Hematopoietic multipotent progenitor cell treated with erythropoietin and hydrocortisone succinate and interleukin-3 and kit ligand, for 4 days (in vitro differentiated cells): Measurements from ENCODE around the gene NME4.
"Not testable (repeated sequence)": the region's sequence is repeated elsewhere in the genome, so short reads cannot be mapped to it uniquely, and the experiment has no call there.

Source experiments
- DNase-seq: peaks from one replicate; pipeline ENCODE4 v3.0.0-alpha.2; 2015

Gene NME4

DNA sequence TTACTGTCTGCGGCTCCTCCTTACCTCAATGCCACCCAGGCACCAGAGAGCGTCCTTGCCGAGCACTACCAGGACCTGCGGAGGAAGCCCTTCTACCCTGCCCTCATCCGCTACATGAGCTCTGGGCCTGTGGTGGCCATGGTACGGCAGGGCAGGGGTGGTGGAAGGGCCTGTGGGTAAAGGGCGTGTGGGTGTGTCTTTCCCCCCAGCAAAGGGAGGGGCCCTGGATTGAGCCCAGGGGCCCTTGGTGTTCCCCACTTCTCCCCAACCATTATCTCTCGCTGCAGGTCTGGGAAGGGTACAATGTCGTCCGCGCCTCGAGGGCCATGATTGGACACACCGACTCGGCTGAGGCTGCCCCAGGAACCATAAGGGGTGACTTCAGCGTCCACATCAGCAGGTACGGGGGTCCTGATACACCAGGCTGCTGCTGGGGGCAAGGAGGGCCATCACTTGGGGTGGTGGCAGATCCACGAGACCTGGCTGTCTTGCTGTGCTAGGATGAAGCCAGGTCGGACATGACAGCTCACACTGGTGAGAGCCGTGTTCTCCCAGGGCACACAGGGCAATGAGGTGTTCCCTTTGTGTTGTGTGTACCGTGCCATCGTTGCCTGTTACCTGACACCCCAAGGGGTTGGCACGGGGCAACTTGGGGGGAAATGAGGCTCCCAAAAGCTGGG is 2.5 kb downstream of the NME4 start:
- DNase-seq, result peak; percentile 89

DNA sequence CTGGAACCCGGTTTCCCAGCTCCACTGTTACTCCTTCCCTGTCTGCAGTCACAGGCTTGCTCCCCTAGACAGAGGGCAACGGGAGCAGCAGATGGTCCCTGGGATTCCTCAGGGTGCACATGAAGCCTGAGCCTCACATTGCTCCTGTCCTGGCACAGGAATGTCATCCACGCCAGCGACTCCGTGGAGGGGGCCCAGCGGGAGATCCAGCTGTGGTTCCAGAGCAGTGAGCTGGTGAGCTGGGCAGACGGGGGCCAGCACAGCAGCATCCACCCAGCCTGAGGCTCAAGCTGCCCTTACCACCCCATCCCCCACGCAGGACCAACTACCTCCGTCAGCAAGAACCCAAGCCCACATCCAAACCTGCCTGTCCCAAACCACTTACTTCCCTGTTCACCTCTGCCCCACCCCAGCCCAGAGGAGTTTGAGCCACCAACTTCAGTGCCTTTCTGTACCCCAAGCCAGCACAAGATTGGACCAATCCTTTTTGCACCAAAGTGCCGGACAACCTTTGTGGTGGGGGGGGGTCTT is 3.1 kb downstream of the NME4 start:
- peak; percentile 50 for DNase-seq

DNA sequence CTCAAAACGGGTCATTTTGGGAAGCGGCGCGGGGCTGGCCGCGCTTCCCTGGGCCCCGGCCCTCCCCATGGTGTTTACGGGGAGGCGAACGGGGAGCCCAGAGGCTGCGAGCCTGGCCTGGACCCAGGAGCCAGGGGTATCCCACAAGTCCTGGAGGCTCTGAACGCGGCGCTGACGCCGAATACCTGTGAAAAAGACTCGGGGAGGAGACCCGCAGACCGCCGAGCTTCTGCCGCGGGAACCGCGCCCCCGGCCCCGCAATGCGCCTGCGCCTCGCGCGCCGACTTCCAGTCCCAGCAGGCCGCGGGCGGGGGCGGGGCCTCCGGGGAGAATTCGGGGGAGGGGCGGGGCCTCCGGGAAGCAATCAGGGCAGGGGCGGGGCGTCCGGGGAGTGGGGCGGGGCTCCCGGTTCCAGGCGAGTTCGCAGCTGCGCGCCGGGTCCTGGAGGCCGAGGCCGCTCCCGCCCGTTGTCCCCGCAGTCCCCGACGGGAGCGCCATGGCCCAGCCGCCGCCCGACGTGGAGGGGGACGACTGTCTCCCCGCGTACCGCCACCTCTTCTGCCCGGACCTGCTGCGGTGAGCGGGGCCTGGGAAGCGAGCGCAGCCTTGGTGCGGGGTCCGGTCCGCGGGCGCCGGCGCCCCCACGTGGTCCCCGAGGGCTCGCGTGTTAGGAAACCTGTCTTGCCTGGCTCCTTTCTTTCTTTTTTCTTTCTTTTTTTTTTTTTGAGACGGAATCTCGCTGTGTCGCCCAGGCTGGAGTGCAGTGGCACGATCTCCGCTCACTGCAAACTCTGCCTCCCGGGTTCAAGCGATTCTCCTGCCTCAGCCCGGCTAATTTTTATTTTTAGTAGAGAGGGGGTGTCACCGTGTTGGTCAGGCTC is 4.7 kb downstream of the NME4 start, which contains the start of gene DECR2:
DECR2 (plus strand) TSS at position 418 of the 881 bp plus-strand sequence; CDS start at position 497, 79 bp downstream.
- peak; percentile 97 for DNase-seq

DNA sequence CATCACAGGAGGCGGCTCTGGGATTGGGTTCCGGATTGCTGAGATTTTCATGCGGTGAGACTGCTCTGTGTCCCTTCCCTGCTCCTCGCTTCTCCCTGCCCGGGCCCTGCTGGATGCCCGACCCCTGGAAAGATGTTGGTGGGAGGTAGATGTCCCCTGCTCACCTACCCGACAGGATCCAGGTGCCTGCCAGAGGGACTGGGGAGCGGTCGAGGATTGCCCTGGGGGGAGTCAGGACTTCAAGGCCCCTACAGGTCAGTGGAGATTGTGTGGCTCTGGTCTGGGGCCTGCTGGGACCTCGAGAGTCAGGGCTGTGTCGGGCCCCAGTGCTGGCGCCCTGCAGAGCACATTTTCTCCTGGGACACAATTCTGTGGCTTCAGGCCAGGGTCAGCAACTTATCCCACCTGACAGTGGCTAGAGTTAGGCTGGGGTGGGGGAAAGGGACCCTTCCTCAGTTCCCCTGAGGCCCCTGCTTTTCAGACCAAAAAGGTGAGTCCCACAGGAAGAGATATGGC is 8.0 kb downstream of the NME4 start:
- DNase-seq, result no peak

DNA sequence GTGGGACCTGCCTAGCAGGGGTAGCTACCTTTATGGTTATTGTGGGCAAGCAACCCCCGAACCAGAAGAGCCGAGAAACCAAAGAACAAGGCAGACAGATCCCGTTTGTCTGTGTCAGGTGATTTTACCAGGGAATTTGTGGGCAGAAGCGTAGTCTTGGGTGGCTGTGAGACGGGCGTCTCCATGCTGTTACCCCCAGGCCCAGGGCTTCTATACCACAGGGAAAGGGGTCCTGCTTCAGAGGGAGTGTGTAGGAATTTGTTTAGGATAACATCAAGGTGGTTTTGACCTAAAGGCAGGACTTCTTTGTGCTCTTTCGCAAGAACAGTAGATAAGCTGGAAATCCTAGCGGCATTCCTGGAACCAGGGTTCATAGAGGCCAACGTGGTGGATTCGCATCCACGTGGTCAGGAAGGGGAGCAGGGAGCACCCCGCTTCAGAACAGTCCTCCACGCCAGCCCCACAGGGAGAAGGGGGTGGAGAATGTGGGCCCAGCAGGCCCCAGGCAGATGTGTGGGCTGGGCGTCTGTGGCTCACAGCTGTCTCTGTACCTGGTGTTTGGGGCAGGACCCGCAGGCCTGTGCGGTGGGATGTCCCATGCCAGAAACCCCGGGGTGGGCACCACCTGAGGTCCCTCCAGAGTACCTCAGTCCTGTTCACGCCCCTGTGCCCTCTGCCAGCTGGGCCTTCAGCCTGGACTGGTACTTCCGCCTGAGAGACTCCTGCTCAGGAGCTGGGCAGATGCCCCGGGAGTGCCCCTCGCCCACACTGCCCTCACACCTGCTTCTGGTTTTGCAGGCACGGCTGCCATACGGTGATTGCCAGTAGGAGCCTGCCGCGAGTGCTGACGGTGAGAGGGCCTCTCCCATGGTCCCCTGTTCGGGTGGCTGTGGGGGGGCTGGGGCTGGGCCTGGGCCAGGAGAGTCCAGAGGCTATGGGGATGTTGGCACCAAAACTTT is 8.8 kb downstream of the NME4 start:
- DNase-seq, result no peak

DNA sequence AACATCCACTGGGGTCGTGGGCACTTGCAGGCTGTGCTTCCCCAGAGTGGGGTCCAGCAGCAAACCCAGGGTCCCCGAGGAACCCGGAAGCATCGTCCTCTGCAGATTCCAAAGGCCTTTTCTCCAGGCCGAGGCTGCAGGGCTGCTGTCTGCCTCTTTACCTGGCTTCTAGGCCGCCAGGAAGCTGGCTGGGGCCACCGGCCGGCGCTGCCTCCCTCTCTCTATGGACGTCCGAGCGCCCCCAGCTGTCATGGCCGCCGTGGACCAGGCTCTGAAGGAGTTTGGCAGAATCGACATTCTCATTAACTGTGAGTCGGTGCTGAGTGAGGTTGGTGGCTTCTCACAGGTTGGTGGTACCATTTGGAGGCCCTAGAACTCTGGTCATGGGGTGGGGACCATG is 10.3 kb downstream of the NME4 start:
- no peak for DNase-seq

DNA sequence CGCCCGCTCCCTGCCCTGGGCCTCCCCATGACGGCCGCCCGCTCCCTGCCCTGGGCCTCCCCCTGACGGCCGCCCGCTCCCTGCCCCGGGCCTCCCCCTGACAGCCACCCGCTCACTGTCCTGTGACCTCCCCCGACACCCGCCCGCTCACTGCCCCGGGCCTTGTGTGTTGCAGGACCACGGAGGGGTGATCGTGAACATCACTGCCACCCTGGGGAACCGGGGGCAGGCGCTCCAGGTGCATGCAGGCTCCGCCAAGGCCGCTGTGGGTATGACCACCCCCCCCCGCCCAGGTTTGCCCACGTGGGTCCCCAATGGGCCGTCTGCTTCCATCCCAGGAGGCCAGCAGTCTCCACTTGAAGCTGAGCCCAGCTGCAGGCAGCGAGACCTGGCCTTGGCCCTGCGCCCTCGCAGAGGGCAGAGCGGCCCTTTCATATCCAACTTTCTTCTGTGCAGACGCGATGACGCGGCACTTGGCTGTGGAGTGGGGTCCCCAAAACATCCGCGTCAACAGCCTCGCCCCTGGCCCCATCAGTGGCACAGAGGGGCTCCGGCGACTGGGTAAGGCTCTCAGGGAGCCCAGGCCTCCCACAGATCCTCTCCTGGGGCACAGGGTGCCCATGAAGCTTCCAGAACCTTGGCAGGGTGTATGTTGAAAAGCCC is 13.6 kb downstream of the NME4 start:
- no peak for DNase-seq

DNA sequence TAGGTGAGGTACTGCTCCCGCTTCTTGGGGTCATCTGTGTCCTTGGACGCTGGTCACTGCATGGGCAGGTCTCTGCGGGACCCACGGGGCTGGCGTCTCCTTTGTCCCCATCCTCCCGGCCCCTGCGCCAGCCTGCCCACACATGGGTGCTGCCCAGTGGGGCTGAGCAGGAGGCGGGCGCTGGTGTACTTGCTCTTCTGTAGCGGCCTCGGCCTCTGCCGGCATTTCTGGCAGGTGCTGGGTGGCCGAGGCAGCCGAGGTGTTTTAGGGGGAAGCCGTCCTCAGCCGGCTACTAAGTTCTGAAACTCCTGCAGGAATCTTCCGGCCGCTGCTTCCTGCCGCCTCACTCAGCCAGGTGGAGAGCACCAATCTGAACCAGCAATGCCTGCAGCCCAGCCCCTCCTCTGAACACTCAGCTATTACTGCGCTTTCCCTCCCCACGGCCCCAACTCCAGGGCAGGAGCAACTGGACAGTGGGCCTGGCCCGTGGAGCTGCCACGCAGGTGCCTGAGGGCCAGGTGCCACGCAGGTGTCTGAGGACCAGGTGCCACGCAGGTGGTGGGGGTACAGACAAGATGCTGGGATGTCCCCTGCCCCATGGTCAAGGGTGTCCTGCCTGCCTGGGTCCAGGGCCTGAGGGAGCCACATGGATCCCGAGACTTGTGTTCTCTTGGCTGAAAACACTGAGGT is 14.7 kb downstream of the NME4 start:
- DNase-seq, result no peak

DNA sequence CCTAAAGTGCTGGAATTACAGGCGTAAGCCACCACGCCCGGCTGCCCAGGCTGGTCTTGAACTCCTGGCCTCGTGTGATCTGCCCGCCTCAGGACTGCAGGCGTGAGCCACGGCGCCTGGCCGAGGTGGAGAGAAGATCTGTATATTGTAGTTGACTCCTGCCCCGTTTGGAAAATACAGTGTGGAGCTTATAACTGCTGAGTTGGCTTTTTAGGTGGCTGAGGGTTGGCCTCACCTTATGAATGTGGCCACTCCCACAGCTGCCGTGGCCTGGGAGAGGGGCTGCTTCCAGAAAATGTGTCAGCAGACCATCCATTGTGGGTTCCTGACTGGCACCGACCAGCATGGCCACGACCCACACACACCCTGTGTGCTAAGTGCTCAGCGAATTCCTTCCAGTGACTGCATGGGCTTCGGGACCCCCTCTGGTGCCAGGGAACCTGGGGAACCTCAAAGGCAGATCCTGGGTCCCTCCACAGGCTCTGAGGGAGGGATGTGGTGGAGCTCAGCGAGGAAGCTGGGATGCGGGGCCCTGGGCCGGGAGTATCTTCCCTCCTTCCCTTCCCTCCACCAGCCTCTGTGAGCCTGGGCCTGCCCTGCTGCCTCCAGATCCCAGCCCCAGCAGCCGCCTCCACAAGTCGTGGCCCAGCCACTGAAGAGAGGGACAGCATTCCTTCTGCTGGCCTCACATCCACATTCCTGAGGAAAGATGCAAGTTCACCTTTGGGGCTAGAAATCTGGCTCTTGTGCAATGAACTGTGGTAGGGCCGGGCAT is 17.6 kb downstream of the NME4 start:
- DNase-seq, result no peak

DNA sequence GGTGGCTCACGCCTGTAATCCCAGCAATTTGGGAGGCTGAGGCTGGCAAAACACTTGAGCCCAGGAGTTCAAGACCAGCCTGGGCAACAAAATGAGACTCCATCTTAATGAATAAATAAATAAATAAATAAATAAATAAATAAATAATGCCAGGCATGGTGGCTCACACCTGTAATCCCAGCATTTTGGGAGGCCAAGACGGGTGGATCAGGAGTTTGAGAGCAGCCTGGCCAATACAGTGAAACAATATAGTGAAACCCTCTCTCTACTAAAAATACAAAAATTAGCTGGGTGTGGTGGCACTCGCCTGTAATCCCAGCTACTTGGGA is 18.1 kb downstream of the NME4 start:
- not testable (repeated sequence) for DNase-seq

DNA sequence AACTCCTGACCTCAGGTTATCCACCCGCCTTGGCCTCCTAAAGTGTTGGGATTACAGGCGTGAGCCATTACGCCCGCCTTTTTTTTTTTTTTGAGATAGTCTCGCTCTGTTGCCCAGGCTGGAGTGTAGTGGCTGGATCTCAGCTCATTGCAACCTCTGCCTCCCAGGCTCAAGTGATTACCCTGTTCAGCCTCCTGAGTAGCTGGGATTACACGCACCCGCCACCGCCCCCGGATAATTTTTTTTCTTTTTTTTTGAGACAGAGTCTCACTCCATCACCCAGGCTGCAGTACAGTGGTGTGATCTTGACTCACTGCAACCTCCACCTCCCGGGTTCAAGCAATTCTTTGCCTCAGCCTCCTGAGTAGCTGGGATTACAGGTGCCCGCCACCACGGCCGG is 25.2 kb downstream of the NME4 start:
- not testable (repeated sequence) for DNase-seq

DNA sequence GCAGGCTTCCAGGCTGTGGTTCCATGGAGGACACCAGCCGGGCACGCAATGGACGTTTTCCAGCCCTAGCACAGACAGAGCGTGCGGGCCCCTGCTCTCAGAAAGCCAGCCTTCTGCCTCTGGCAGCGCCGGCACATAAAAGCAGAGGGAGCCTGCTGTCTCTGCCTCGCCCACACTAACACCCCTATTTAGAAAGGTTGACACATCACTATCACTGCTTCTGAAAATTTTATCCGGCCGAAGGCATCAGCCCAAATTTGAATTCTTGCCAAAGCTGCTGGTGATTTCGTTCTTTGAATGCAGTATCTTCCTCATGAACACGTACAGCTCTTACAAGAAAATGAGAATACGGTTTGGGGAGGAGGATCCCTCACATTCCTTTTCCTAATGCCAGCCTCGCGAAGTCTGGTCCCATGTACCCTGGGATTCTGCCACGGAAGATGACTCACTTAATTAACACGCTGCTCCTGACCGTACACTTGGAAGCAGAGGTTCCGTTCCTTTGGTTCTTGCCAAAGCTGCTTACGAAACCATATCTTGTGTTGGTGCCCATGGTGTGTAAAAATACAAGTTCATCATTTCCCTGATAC is 27.1 kb downstream of the NME4 start:
- DNase-seq, result no peak

DNA sequence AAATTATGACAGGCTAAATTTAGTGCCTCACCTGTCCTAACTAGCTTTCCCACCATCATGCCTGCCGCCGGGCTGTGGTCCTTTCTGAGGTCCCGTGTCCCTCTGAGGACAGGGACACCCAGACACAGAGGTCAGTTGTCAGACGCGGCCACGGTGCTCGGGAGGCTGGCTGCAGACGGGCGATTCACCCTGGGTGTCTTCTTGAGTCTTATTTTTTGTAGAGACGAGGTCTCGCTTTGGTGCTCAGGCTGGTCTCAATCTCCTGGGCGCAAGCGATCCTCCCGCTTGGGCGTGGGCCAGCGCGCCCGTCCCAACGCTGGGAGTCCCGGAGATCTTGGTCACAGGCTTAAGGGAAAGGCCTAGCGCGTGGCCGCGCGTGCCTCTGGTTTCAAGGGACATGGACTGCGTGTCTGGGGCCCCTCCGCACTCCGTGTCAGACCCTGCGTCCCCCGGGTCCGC is 27.7 kb downstream of the NME4 start:
- peak; percentile 46 for DNase-seq

DNA sequence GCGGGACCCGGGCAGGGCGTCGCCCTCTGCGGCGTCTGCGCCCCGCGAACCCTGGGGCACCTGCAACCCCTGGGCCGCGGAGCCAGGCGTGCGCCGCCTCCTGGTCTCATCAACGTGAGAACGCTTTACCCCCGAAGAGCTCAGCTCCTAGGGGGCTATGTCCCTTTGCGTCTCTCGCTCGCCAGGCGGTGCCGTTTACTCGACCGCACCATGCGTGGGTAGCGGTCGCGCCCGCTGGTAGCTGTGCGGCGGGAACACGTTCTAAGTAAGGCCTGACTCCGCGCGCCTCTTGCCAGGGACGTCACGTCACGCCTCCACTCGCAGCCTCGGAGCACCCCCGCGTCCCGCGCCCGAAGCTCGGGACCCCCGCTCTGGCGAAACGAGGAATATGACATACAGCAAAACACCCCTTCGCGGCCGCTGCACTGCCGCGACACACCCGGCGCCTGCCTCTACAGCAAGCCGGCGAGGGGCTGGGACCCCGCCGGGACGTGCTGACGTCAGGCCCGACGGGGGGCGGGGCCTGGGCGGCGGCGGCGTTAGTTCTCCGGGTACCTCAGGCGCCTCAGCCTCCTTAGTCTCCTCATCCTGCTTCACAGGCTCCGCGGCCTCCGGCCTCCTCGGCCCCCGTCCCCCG is 28.2 kb downstream of the NME4 start, which contains the start of gene RAB11FIP3:
RAB11FIP3 (plus strand) TSS at position 568 of the 637 bp plus-strand sequence. CDS start 358 bp downstream, outside the sequence.
- DNase-seq, result peak; percentile 93

DNA sequence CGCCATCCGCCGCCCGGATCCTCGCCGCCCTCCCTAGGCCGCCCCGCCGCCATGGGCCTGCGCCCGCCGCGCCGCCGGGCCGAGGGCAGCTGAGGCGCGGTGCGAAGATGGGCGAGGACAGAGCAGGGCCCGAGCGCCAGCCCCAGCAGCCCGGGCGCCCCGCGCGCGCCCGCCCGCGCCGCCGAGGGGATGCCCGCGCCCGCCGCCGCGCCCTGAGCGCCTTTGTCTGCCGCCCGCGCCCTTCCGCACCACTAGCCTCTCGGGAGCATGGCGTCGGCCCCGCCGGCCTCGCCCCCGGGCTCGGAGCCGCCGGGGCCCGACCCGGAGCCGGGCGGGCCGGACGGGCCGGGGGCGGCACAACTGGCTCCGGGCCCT is 28.7 kb downstream of the NME4 start:
- no peak for DNase-seq

DNA sequence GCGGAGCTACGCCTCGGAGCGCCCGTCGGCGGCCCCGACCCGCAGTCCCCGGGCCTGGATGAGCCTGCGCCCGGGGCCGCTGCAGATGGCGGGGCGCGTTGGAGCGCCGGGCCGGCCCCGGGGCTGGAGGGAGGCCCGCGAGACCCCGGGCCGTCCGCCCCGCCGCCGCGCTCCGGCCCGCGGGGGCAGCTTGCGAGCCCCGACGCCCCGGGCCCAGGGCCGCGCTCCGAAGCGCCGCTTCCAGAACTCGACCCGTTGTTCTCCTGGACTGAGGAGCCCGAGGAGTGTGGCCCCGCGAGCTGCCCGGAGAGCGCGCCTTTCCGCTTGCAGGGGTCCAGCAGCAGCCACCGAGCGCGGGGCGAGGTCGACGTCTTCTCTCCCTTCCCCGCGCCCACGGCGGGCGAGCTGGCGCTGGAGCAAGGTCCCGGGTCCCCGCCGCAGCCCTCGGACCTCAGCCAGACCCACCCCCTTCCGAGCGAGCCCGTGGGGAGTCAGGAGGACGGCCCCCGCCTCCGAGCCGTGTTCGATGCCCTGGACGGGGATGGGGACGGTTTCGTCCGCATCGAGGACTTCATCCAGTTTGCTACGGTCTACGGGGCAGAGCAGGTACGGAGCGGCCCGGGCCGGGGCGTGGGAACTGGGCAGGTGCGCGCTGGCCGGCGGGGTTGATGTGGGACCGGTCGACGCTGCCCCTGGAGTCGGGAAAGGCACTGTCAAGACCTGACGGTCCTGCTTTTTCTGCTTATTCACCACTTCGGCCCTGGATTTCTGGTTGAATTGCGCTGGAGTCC is 29.3 kb downstream of the NME4 start:
- peak; percentile 30 for DNase-seq

DNA sequence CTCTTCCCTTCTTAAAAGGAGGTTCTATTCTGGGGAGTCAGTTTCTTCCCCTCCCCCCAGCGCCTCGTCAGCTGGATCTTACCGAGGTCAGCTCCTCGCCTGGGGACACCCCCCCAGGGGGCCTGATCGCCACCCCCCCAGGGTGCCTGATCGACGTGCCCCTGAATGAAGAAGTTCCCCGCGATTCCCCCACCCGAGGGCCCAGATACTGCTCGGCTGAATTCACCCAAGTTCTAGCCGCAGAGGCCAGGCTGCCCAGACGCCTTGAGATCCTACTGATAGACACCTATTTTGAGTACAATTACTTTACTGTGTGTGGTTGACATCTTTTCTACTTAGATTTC is 29.9 kb downstream of the NME4 start:
- DNase-seq, result peak; percentile 40

DNA sequence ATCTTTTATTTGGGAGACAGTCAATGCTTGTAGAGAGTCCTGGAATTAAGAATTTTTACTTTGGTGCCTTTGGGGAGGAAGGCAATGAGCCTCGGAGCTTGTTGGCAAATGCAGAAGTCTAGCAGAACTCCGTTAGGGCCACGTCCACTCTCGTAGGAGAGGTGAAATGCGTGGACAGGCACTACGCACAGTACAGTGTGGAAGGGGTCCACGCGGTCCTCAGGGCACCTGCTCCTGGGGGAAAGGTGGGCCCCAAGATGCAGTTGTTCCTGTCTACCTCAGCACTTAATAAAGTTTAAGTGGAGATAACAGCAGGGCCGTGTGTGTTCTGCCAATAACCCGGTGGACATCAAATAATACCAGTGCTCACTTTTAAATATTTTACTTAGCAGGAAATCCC is 30.3 kb downstream of the NME4 start:
- DNase-seq, result no peak

DNA sequence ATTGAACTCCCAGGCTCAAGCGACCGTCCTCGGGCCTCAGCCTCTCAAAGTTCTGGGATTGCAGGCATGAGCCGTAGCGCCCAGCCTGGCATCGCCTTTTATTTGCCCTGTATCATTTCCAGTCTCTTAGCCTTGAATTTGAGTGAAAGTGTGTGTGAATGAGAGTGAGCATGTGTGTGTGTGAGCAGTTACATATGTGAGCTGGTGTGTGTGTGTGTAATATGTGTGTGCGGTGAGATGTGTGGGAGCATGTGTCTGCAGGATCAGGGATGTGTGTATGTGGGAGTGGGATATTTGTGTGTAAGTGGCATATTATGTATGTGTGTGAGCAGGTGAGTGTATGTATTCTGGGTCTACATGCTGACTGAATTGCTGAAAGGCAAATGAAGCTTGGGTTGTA is 33.9 kb downstream of the NME4 start:
- no peak for DNase-seq
